ENCODE measurements around the gene TLE6. TPM values are rescaled to one million over a fixed set of nuclear protein-coding genes. Genes with fewer than 3 reads are reported as not detected.
A peak's percentile ranks its signal among the peaks of the same experiment; 100 is the strongest.
"Not testable (repeated sequence)": the region's sequence is repeated elsewhere in the genome, so short reads cannot be mapped to it uniquely, and the experiment has no call there.

Gene TLE6
- total RNA-seq (1 to 10 TPM in 4 of 6 donors, under 1 TPM in 2; 0.97 to 1.6 (median 1.1) TPM), polyA plus RNA-seq (1 to 10 TPM; 6.7 to 8.5 TPM)

DNA sequence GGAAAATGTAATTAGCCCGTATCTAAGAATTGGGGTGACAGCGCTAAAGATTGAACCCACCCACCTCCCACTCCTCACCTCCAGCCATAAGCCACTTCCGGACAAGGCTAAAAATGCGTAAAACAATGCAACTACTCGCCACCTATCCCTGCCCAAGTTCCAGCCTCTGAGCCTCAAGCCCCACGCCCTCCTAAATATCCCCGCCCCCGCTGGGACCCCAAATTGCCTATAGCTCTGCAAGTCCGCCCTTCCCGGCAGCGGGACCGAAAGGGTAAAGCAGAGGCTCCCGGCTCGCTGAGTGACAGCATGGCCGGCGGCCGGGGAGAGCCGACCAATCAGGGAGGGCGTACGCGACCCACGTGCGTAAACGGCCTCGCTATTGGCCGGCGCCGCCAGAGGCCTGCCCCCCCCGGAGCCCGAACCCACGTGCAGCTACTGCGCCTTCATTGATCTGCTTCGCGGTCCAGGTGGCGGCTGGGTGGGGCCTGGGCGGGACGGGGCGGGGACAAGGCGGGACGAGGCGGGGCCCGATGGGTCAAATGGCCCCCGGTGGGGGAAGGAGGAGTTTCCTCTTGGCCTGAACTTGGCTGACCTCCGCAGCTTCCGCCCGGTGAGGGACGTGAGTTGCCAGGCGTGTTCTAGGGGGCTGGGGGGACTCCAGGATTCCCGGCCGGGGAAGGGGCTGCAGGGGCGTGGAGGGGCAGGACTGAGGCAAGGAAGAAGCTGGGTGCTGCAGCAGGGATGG, at the start of gene TLE6:
Gene TLE6, plus strand, starts transcription at position 564 of the 745 bp plus-strand sequence. CDS start 670 bp downstream, outside the sequence.
- Histone ChIP-seq H3K36me3 (no peaks in the 10 kb centered on the region), H3K27me3 (no peaks in the 10 kb centered on the region), H3K4me1 (peaks cover 13 to 15% (median 13%) of the 10 kb centered on the region in 3 donors), H3K4me3 (peak within 1 kb of the TSS; percentile 11 to 60 (median 30)), H3K27ac (peak within 1 kb of the TSS in 3 of 4 donors; percentile 9 to 57 (median 31)), H3K9me3 (no peaks in the 10 kb centered on the region)
- DNase-seq, result peak; percentile 98 to 100 (median 99)
- FAIRE-seq, result no peak
- peak; percentile 93 to 96 (median 96) for ATAC-seq
- intact Hi-C loops (cut with DNase I), result no loop called here
- TF ChIP-seq, protein P1, sequence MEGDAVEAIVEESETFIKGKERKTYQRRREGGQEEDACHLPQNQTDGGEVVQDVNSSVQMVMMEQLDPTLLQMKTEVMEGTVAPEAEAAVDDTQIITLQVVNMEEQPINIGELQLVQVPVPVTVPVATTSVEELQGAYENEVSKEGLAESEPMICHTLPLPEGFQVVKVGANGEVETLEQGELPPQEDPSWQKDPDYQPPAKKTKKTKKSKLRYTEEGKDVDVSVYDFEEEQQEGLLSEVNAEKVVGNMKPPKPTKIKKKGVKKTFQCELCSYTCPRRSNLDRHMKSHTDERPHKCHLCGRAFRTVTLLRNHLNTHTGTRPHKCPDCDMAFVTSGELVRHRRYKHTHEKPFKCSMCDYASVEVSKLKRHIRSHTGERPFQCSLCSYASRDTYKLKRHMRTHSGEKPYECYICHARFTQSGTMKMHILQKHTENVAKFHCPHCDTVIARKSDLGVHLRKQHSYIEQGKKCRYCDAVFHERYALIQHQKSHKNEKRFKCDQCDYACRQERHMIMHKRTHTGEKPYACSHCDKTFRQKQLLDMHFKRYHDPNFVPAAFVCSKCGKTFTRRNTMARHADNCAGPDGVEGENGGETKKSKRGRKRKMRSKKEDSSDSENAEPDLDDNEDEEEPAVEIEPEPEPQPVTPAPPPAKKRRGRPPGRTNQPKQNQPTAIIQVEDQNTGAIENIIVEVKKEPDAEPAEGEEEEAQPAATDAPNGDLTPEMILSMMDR (IDR thresholded peaks at IDR 0.05), result no peak
- 0 to 1% methylated on average over 45 to 51 of the region's 51 CpGs for WGBS, 2 donors

DNA sequence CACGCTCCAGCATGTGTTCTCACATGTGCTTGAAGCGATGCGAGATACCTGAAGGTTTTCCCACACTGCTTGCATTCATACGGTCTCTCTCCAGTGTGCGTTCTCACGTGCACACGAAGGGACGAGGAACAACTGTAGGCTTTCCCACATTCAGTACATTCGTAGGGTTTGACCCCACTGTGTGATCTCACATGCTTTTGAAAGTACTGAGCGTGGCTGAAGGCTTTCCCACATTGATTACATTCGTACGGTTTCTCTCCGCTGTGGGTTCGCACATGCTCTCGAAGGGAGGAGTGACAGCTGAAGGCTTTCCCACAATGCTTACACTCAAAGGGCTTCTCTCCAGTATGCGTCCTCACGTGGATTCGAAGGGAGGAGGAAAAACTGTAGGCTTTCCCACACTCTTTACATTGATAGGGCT, 43.9 kb upstream of the TLE6 start:
- intact Hi-C loops (cut with DNase I), result no loop called here
- Histone ChIP-seq H3K9me3 (peaks cover 0 to 9% (median 3%) of the 10 kb centered on the region in 4 donors), H3K36me3 (peaks cover 8 to 28% (median 22%) of the 10 kb centered on the region in 3 donors), H3K27me3 (no peaks in the 10 kb centered on the region), H3K4me1 (no peaks in the 10 kb centered on the region), H3K4me3 (no peak overlapping the region), H3K27ac (no peak overlapping the region)
- WGBS, 2 donors, result 95 to 97% methylated on average over 18 of the region's 18 CpGs
- DNase-seq (no peak), FAIRE-seq (no peak), ATAC-seq (no peak)
- TF ChIP-seq, protein P1 (IDR thresholded peaks at IDR 0.05), result no peak

- H3K27me3 ChIP-seq; H3K4me3 ChIP-seq; H3K9me3 ChIP-seq; FAIRE-seq; H3K27ac ChIP-seq; ATAC-seq; H3K4me1 ChIP-seq; DNase-seq; intact Hi-C loops (cut with DNase I): not testable (repeated sequence)
- H3K36me3 ChIP-seq, result peaks cover 8 to 28% (median 28%) of the 10 kb centered on the region in 3 donors
- WGBS, 2 donors, result 98% methylated on average over 4 of the region's 4 CpGs
Observed at GRCh38 chr19:2935863-2936262, 41.5 kb upstream of the TLE6 start.

DNA sequence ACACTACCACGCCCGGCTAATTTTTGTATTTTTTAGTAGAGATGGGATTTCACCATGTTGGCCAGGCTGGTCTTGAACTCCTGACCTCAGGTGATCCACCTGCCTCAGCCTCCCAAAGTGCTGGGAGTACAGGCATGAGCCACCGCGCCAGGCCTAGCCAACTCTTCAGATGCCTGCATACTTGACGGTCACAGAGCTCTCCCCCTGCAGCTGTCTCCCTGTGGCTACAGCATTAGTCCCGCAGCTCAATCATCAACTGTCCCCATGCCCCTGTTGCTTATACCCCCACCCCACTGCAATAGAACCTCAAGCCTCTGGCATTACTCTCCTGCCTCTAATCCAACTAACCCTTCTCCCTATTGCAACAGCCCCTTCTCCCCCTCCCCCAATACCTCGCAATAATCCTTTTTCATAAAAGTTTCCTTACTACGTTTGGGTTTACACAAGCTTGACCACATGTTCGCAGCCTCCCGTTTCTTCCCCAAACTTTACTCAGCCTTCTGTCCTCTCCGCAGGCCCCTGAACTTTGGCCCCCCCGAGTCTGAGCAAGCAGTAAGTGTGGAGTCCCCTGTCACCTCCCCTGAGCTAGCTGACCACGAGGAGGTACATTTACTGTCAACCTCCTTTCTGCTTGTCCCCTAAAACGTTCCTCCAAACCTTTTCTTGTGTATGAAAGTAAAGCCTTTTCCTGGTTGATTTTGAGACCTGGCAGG, 34.3 kb upstream of the TLE6 start:
- peaks cover 0 to 5% (median 4%) of the 10 kb centered on the region in 3 donors for H3K4me1 ChIP-seq
- FAIRE-seq, result no peak
- no peaks in the 10 kb centered on the region for H3K27me3 ChIP-seq
- peaks cover 0 to 6% (median 0%) of the 10 kb centered on the region in 3 donors for H3K36me3 ChIP-seq
- no peak for ATAC-seq
- no peak overlapping the region for H3K4me3 ChIP-seq
- no peak for DNase-seq
- H3K9me3 ChIP-seq, result no peaks in the 10 kb centered on the region
- 73 to 75% methylated on average over 14 of the region's 14 CpGs for WGBS, 2 donors
- no peak overlapping the region for H3K27ac ChIP-seq
- intact Hi-C loops (cut with DNase I), result no loop called here
- TF ChIP-seq, protein P1 (IDR thresholded peaks at IDR 0.05), result no peak

GRCh38 chr19:2944403-2944774, 33.0 kb upstream of the TLE6 start:
- FAIRE-seq, result no peak
- H3K9me3 ChIP-seq, result no peaks in the 10 kb centered on the region
- H3K27me3 ChIP-seq, result no peaks in the 10 kb centered on the region
- H3K27ac ChIP-seq, result peak overlapping the region; percentile 91 to 95 (median 92)
- DNase-seq, result no peak
- no peak for ATAC-seq
- H3K4me3 ChIP-seq, result peak overlapping the region; percentile 49 to 90 (median 82)
- intact Hi-C loops (cut with DNase I), result no loop called here
- WGBS, 2 donors, result 1% methylated on average over 23 of the region's 23 CpGs
- H3K36me3 ChIP-seq, result peaks cover 0 to 3% (median 0%) of the 10 kb centered on the region in 3 donors
- peaks cover 3 to 10% (median 4%) of the 10 kb centered on the region in 3 donors for H3K4me1 ChIP-seq
- TF ChIP-seq, protein P1 (IDR thresholded peaks at IDR 0.05), result no peak
